OCI-LY1 (cell line): ENCODE results near the gene PARP3.
A peak's percentile ranks its signal among the peaks of the same experiment; 100 is the strongest.
"Not testable (repeated sequence)": the region's sequence is repeated elsewhere in the genome, so short reads cannot be mapped to it uniquely, and the experiment has no call there.

Experiments
- H2AFZ ChIP-seq: fragments of 200-600 bp; sonication (generic), shearing (Covaris generic); 2 replicates; pipeline ENCODE4 v1.6.0; 2014; ENCODE audit warnings: antibody characterized with exemption, mild to moderate bottlenecking, low read length
- H3F3A ChIP-seq: fragments of 200-600 bp; sonication (generic), shearing (Covaris generic); 2 replicates; pipeline ENCODE4 v1.6.0; 2014; ENCODE audit warnings: mild to moderate bottlenecking, antibody characterized with exemption, low read length, moderate library complexity; ENCODE audit not compliant: insufficient read depth
- H3K27ac ChIP-seq: fragments of 200-600 bp; sonication (generic); 2 replicates; pipeline ENCODE4 v1.5.1; 2014; ENCODE audit warnings: low read length, mixed run types, mild to moderate bottlenecking, low read depth; ENCODE audit not compliant: poor library complexity, severe bottlenecking
- H3K27me3 ChIP-seq: fragments of 200-600 bp; sonication (generic); 2 replicates; pipeline ENCODE4 v1.6.0; 2014; ENCODE audit warnings: antibody characterized with exemption, mild to moderate bottlenecking, low read length, moderate library complexity; ENCODE audit not compliant: insufficient read depth
- H3K36me3 ChIP-seq: fragments of 200-600 bp; sonication (generic); 2 replicates; pipeline ENCODE4 v1.6.1; 2014; ENCODE audit warnings: mild to moderate bottlenecking, antibody characterized with exemption, low read length, moderate library complexity, mixed read lengths; ENCODE audit not compliant: insufficient read depth
- H3K4me1 ChIP-seq: fragments of 200-600 bp; sonication (generic); 2 replicates; pipeline ENCODE4 v1.5.1; 2014; ENCODE audit warnings: mild to moderate bottlenecking, low read length, moderate library complexity; ENCODE audit not compliant: insufficient read depth, severe bottlenecking
- H3K4me2 ChIP-seq: fragments of 200-600 bp; sonication (generic), shearing (Covaris generic); 2 replicates; pipeline ENCODE4 v1.6.1; 2014; ENCODE audit warnings: low read length
- H3K4me3 ChIP-seq: fragments of 200-600 bp; sonication (generic); 2 replicates; pipeline ENCODE4 v1.5.1; 2014; ENCODE audit warnings: low read length, low read depth, mild to moderate bottlenecking, mixed read lengths; ENCODE audit not compliant: poor library complexity, severe bottlenecking
- H3K79me2 ChIP-seq: fragments of 200-600 bp; shearing (Covaris generic); 2 replicates; pipeline ENCODE4 v1.6.1; 2016; ENCODE audit warnings: mixed run types, low read length, mixed read lengths; ENCODE audit not compliant: insufficient read depth
- H3K9ac ChIP-seq: fragments of 200-600 bp; sonication (generic), shearing (Covaris generic); 2 replicates; pipeline ENCODE4 v1.6.1; 2014; ENCODE audit warnings: mild to moderate bottlenecking, low read length, mixed read lengths
- H3K9me2 ChIP-seq: fragments of 200-600 bp; sonication (generic), shearing (Covaris generic); 2 replicates; pipeline ENCODE4 v1.6.1; 2014; ENCODE audit warnings: low read depth, mild to moderate bottlenecking, low read length, mixed read lengths
- H3K9me3 ChIP-seq: fragments of 200-600 bp; shearing (Covaris generic); 2 replicates; pipeline ENCODE4 v1.6.1; 2014; ENCODE audit warnings: low read length, mixed read lengths
- H4K20me1 ChIP-seq: fragments of 200-600 bp; sonication (generic), shearing (Covaris generic); 2 replicates; pipeline ENCODE4 v1.6.0; 2016; ENCODE audit warnings: mild to moderate bottlenecking, low read length; ENCODE audit not compliant: insufficient read depth
- CTCF ChIP-seq: fragments of 200-600 bp; sonication (generic), shearing (Covaris generic); IDR thresholded peaks from 2 replicates; pipeline ENCODE4 v1.5.1; 2017; ENCODE audit warnings: mild to moderate bottlenecking, antibody characterized with exemption, low read length, moderate library complexity, mixed read lengths
- EZH2 ChIP-seq: fragments of 200-600 bp; sonication (generic), shearing (Covaris generic); IDR thresholded peaks from 2 replicates; pipeline ENCODE4 v1.8.0; 2017; ENCODE audit warnings: borderline replicate concordance, mixed run types, mild to moderate bottlenecking, antibody characterized with exemption, low read length, moderate library complexity, mixed read lengths

Gene PARP3

GRCh38 chr3:51986010-51986947, 44.1 kb downstream of the PARP3 start:
- TF ChIP-seq EZH2 (no peak), CTCF (no peak)
- Histone ChIP-seq H3K27ac (no peak overlapping the region), H2AFZ (no peak overlapping the region), H4K20me1 (no peaks in the 10 kb centered on the region), H3K4me2 (no peak overlapping the region), H3K4me1 (peaks cover 20% of the 10 kb centered on the region), H3K9me2 (no peaks in the 10 kb centered on the region), H3K36me3 (peaks cover 1% of the 10 kb centered on the region), H3K79me2 (no peaks in the 10 kb centered on the region), H3K9ac (no peak overlapping the region), H3K4me3 (no peak overlapping the region), H3K9me3 (no peaks in the 10 kb centered on the region), H3K27me3 (no peaks in the 10 kb centered on the region), H3F3A (no peaks in the 10 kb centered on the region)

GRCh38 chr3:51987568-51987967, 45.4 kb downstream of the PARP3 start:
- Histone ChIP-seq H4K20me1 (no peaks in the 10 kb centered on the region), H3K9me2 (no peaks in the 10 kb centered on the region)

GRCh38 chr3:51988286-51989146, 46.4 kb downstream of the PARP3 start:
- Histone ChIP-seq H3K4me3 (no peak overlapping the region), H3K36me3 (peaks cover 24% of the 10 kb centered on the region), H3K27me3 (no peaks in the 10 kb centered on the region), H3K9ac (no peak overlapping the region), H2AFZ (no peak overlapping the region), H3K4me2 (no peak overlapping the region), H3K4me1 (peaks cover 17% of the 10 kb centered on the region), H3K27ac (no peak overlapping the region), H3F3A (no peaks in the 10 kb centered on the region), H3K9me3 (no peaks in the 10 kb centered on the region), H3K9me2 (no peaks in the 10 kb centered on the region), H3K79me2 (no peaks in the 10 kb centered on the region), H4K20me1 (no peaks in the 10 kb centered on the region)
- TF ChIP-seq CTCF = no peak
- no peak for TF ChIP-seq EZH2

More at GRCh38 chr3:51987568-51987967, 45.4 kb downstream of the PARP3 start:
- H2AFZ ChIP-seq = no peak overlapping the region
- H3K9me3 ChIP-seq = no peaks in the 10 kb centered on the region
- H3K79me2 ChIP-seq = no peaks in the 10 kb centered on the region
- no peak overlapping the region for H3K27ac ChIP-seq
- TF ChIP-seq EZH2 (no peak), CTCF (no peak)
- peaks cover 14% of the 10 kb centered on the region for H3K36me3 ChIP-seq
- H3K4me2 ChIP-seq = no peak overlapping the region
- H3F3A ChIP-seq = no peaks in the 10 kb centered on the region
- H3K27me3 ChIP-seq = no peaks in the 10 kb centered on the region
- peaks cover 18% of the 10 kb centered on the region for H3K4me1 ChIP-seq
- no peak overlapping the region for H3K9ac ChIP-seq
- H3K4me3 ChIP-seq = no peak overlapping the region

GRCh38 chr3:51990501-51990971, 48.4 kb downstream of the PARP3 start:
- not testable (repeated sequence) for H3K27me3 ChIP-seq, H3K9me3 ChIP-seq, H2AFZ ChIP-seq, H4K20me1 ChIP-seq, H3K4me2 ChIP-seq, H3F3A ChIP-seq, H3K9ac ChIP-seq, H3K9me2 ChIP-seq, H3K4me3 ChIP-seq
- Histone ChIP-seq H3K36me3 (peaks cover 44% of the 10 kb centered on the region), H3K4me1 (peaks cover 29% of the 10 kb centered on the region), H3K27ac (peak overlapping the region; percentile 4), H3K79me2 (peaks cover 15% of the 10 kb centered on the region)
